Lung (tissue), 12 donors: ENCODE data around the gene ERCC3. TPM values are rescaled to one million over a fixed set of nuclear protein-coding genes. Genes with fewer than 3 reads are reported as not detected.

Experiments used
- ATAC-seq: fragments of 200-7000 bp; cut with Tn5 transposase; one replicate; pipeline ENCODE4 v1.9.1; 2020; ENCODE audit warnings: moderate number of reproducible peaks; ENCODE audit not compliant: insufficient read depth, low FRiP score
- DNase-seq, 3 donors: peaks; one replicate each; pipeline ENCODE4 v3.0.0-alpha.2; 2013 to 2017
- H3K27ac ChIP-seq, 2 donors: one replicate each; pipeline ENCODE4 v1.5.1; 2013; ENCODE audit warnings: mild to moderate bottlenecking in 2 of 2, moderate library complexity in 2 of 2, control low read depth in 1 of 2, inconsistent platforms in 1 of 2, low read depth in 1 of 2, low read length in 1 of 2
- H3K27me3 ChIP-seq, 3 donors: one replicate each; pipeline ENCODE4 v1.5.1; 2013; ENCODE audit warnings: low read length in 2 of 3; ENCODE audit not compliant: control insufficient read depth in 3 of 3, insufficient read depth in 3 of 3
- H3K36me3 ChIP-seq, 4 donors: one replicate each; pipeline ENCODE4 v1.5.1; 2013; ENCODE audit warnings: low read length in 4 of 4, mild to moderate bottlenecking in 1 of 4, moderate library complexity in 1 of 4; ENCODE audit not compliant: control insufficient read depth in 4 of 4, insufficient read depth in 4 of 4
- H3K4me1 ChIP-seq, 5 donors: one replicate each; pipeline ENCODE4 v1.5.1; 2013; ENCODE audit warnings: low read length in 5 of 5, mild to moderate bottlenecking in 2 of 5, moderate library complexity in 1 of 5; ENCODE audit not compliant: control insufficient read depth in 5 of 5, insufficient read depth in 5 of 5
- H3K4me3 ChIP-seq: one replicate; pipeline ENCODE4 v1.5.1; 2013; ENCODE audit warnings: mild to moderate bottlenecking, control low read depth, moderate library complexity
- H3K9ac ChIP-seq, 2 donors: one replicate each; pipeline ENCODE4 v1.5.1; 2013; ENCODE audit warnings: low read length in 2 of 2, control low read depth in 1 of 2; ENCODE audit not compliant: insufficient read depth in 1 of 2
- H3K9me3 ChIP-seq, 4 donors: one replicate each; pipeline ENCODE4 v1.5.1; 2013; ENCODE audit warnings: low read length in 3 of 4, mild to moderate bottlenecking in 1 of 4, moderate library complexity in 1 of 4; ENCODE audit not compliant: control insufficient read depth in 4 of 4, insufficient read depth in 3 of 4
- CTCF ChIP-seq: IDR thresholded peaks from 2 replicates; pipeline ENCODE4 v1.5.1; 2012; ENCODE audit warnings: mild to moderate bottlenecking; ENCODE audit errors: control extremely low read depth, extremely low read depth
- WGBS, 2 donors: extraction: QIAGEN DNeasy Blood & Tissue Kit; methylation state at CpG; one replicate each; pipeline ENCODE4 v1.1.7; 2013; 5-methylcytosine and 5-hydroxymethylcytosine counted together
- polyA plus RNA-seq, 2 donors: library from polyadenylated mRNA; stranded (reverse); fragments of 200-250 nt; gene quantifications; one replicate each; pipeline ENCODE4 v1.2.1, GENCODE V29; 2013
- total RNA-seq, 2 donors: library from RNA; depleted of rRNA in 1 of 2; stranded (reverse); fragments of >200 nt in 1 of 2; gene quantifications; one replicate each; pipeline ENCODE4 v1.2.1, GENCODE V29; 2014 to 2021
- donor health status: control.
- donor health status: control.
- donor health status: Bipolar disorder and iron deficiency.
- donor health status: healthy.
- donor health status: DM: yes; HTN: yes; CAD: no.

Gene ERCC3
- total and polyA plus RNA-seq, 4 donors = 18.2 to 60.3 (median 33.3) TPM

DNA sequence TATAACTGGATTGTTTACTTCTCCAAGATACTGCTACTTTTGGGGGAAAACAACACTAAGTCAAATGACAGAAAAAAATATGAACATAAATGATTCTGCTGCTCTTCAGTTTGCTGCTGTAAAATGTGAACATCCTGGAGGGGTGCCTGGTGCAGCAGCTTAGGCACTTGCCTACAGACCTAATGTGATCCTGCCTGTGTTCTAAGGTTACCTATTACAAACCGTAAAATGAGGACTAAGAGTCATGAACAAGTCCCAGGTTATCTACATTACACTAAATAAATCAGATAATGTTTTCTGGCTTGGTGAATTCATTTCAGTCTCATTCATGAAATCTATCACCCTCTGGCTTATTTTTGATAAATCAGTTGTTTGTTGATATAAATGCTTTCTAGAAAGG, 38.4 kb upstream of the ERCC3 start:
- 93 to 95% methylated on average over 1 of the region's 1 CpG for WGBS, 2 donors
- no peaks in the 10 kb centered on the region for H3K9me3 ChIP-seq
- no peak overlapping the region for H3K4me3 ChIP-seq
- no peak overlapping the region for H3K27ac ChIP-seq
- DNase-seq = no peak
- TF ChIP-seq CTCF = no peak
- no peaks in the 10 kb centered on the region for H3K27me3 ChIP-seq
- H3K9ac ChIP-seq = no peak overlapping the region
- ATAC-seq = no peak
- peaks cover 0 to 5% (median 0%) of the 10 kb centered on the region in 5 donors for H3K4me1 ChIP-seq
- H3K36me3 ChIP-seq = peaks cover 12 to 28% (median 18%) of the 10 kb centered on the region in 4 donors

DNA sequence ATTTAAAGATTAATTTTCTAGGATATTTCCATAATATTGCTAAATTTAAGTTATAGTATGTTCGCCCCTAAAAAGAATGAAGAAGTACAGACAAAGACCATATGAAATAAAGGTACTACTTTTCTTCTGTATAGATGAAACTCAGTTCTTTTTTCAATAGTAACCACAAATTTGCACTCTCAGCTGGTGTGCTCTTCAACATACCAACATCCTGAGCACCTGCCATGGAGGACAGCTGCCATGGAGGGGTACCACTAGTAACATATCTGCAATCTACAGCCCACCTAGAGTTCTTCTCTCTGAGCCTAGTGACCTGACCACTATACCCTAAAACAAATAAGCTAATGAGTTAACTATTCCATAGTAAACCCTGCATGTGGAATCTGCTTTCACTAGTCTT, 36.8 kb upstream of the ERCC3 start:
- TF ChIP-seq CTCF = no peak
- ATAC-seq = no peak
- no peak overlapping the region for H3K9ac ChIP-seq
- no peaks in the 10 kb centered on the region for H3K27me3 ChIP-seq
- 100% methylated on average over 1 of the region's 1 CpG for WGBS, 2 donors
- H3K4me3 ChIP-seq = no peak overlapping the region
- H3K4me1 ChIP-seq = no peaks in the 10 kb centered on the region
- H3K36me3 ChIP-seq = peaks cover 10 to 24% (median 13%) of the 10 kb centered on the region in 4 donors
- no peak overlapping the region for H3K27ac ChIP-seq
- no peak for DNase-seq
- H3K9me3 ChIP-seq = no peaks in the 10 kb centered on the region

- no peak overlapping the region for H3K27ac ChIP-seq
- TF ChIP-seq CTCF = no peak
- DNase-seq (no peak), ATAC-seq (no peak)
- 89 to 90% methylated on average over 2 of the region's 2 CpGs for WGBS, 2 donors
- no peaks in the 10 kb centered on the region for H3K4me1 ChIP-seq
- peaks cover 3 to 20% (median 14%) of the 10 kb centered on the region in 4 donors for H3K36me3 ChIP-seq
- H3K9me3 ChIP-seq = no peaks in the 10 kb centered on the region
- H3K9ac ChIP-seq = no peak overlapping the region
- H3K4me3 ChIP-seq = no peak overlapping the region
- no peaks in the 10 kb centered on the region for H3K27me3 ChIP-seq
These were observed 32.5 kb upstream of the ERCC3 start for GRCh38 chr2:127326289-127326945.

GRCh38 chr2:127324635-127325034, 30.7 kb upstream of the ERCC3 start:
- H3K9me3 ChIP-seq = peaks cover 0 to 6% (median 0%) of the 10 kb centered on the region in 4 donors
- no peak overlapping the region for H3K27ac ChIP-seq
- no peak for ATAC-seq
- 71 to 76% methylated on average over 3 of the region's 3 CpGs for WGBS, 2 donors
- no peak overlapping the region for H3K9ac ChIP-seq
- peak; percentile 21 to 82 (median 77) for DNase-seq
- peaks cover 9 to 35% (median 19%) of the 10 kb centered on the region in 4 donors for H3K36me3 ChIP-seq
- no peak overlapping the region for H3K4me3 ChIP-seq
- no peaks in the 10 kb centered on the region for H3K4me1 ChIP-seq
- no peaks in the 10 kb centered on the region for H3K27me3 ChIP-seq
- peak; percentile 11 for TF ChIP-seq CTCF
